ENCODE results near the gene BCAS3.
"Not testable (repeated sequence)": the region's sequence is repeated elsewhere in the genome, so short reads cannot be mapped to it uniquely, and the experiment has no call there.

Gene BCAS3

DNA sequence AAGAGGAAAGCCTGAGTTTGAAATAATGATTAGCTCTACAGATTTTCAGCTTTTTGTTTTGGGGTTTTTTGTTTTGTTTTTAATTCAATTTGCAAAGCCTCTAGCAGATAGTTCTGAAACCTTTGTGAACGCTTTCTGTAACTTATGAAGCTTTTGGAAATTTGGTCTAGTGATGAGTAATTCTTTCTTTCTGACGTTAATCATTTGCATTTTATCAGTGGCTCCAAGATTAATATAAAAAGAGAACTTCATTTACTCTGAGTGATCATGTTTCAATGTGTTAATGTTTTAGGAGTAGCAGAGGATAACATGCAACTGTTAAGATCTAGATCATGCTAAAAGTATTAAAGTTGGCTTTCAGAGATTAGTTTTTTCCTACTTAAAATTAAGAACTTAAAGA lies 561.7 kb downstream of the BCAS3 start:
- DNase-seq = no peak

DNA sequence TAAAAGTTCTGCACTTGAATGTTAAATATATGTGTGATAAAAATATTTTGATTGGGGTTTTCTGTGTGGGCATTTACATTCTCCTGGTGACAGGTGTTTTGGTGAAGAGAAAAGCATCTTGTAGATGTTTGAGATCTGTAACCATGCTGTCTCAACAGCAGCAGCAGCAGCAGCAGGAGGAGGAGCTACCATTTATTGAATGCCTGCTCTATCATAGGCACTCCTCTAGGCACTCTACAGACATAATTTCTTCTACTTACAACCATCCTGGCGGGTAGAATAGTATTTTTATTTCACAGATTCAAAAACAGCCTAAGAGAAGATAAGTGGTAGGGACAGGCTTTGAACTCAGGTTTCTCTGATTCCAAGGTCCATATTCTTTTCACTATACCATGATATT lies 562.3 kb downstream of the BCAS3 start:
- DNase-seq = no peak

DNA sequence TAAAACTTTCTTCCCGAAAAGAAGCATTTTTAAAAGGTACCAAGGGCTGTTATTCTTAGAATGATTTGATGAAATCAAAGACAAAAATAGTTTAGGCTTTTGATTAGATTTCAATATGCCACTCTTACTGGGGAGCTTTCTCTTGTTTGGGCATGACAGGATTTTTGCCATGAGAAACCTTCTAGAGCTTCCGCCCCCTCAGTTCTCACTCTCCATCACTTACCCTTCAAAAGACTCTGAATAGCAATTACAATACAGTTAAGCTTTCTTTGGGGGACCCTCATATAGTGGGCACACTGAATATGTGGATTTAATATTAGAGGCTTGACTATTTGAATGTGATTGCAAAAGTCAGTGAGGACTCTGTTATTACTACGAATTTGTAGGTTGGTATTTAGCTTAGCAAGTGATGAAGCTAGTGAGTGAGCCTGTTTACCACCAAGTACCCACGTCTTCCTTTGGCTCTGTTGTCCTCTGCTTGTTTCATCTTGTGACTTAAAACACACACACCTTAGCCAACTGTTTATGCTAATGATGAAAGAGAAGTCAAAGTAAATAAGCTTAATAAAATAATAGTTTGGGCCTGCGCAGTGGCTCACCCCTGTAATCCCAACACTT lies 563.3 kb downstream of the BCAS3 start:
- no peak for DNase-seq

DNA sequence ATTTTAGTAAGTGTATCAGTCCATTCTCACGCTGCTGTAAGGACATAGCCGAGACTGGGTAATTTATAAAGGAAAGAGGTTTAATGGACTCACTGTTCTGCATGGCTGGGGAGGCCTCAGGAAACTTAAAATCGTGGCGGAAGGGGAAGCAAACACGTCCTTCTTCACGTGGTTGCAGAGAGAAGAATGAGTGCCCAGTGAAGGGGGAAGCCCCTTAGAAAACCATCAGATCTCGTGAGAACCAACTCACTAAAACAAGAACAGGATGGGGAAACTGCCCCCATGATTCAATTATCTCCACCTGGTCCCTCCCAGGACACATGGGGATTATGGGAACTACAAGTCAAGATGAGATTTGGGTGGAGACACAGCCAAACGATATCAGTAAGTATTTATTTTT lies 567.3 kb downstream of the BCAS3 start:
- DNase-seq = not testable (repeated sequence)

DNA sequence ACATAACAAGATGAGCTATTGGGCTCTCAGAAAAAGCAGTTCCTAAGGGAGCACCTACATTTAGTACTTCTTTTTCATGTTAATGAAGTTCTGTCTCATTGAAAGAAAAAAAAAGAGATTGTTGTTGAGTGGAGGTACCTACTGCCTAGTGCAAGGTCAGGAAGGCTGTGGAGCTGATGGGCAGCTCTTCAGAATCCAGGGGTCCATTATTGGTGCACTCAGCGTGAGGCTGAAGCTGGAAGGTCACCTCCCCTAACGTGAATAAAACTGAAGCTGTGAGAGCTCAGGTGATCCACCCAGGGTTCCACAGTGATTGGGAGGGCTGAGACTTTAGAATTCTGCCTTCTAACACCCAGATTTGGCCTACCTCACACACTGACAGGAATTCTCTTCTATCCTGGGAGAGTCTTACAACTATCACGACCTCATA lies 568.1 kb downstream of the BCAS3 start:
- DNase-seq = no peak

DNA sequence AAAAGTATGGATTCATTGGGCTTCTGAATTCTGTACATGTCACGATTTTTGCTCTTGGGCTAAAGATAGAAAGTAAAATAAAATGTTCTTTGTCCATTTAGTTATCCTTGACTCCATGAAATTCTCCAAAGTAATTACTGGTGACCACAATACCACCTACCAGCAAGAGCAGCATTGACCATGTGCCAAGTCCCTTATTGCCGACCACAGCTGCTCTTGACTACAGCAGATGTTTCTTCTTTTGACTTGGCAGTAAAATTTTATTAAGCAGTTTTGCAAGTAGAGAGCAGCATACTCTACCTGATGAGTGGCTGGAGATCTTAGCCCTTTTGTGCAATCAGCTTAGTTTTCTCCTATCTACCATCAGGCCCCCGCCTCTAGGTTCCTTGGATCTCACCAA lies 569.8 kb downstream of the BCAS3 start:
- no peak for DNase-seq

DNA sequence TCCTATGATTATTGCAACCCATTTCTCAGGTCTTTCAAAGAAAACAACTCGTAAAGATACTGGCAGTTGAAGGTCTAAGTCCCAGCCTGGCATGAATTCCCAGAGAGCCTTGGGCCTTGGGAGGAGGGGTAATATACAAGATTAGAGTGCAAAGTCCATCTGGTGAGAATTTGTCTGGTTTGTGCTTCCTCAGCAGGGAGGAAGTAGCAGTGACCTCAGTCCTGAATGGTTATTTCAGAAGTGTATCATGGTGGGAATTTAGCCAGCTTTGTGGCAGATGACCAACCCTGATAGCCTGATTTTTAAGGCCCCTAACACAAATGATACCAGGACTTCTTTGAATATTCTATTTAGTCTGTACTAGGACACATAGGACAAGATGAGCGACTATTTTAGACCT lies 570.7 kb downstream of the BCAS3 start:
- peak; percentile 25 for DNase-seq

DNA sequence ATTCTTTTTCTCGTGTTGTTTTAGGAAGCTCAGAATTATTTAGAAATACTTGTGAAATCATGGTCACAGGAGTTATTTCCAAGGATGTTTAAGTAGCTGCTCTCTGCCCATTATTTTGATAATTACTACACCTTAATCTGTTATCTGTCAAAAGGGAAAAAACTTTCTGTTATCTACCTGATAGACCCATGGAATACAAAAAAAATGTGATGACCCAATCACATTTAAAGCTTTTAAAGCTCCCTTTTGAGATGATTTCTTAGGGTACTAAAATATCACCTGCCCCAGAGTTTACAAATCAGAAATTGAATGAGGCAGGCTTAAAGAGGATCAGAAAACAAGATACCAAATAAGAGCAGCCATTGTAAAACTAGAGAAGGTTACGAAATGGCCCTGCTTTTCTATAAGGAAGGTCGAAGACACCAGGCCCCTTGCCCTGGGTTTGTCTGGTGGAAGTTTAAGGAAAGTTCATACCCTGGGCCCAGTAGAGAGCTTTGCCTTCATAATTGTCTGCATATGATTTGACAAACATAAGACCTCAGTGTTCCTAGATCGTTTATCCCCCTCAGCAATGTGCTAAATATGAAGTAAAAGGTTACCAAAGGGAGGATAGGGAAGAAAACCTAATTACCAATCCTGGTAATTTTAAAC lies 572.1 kb downstream of the BCAS3 start:
- no peak for DNase-seq

DNA sequence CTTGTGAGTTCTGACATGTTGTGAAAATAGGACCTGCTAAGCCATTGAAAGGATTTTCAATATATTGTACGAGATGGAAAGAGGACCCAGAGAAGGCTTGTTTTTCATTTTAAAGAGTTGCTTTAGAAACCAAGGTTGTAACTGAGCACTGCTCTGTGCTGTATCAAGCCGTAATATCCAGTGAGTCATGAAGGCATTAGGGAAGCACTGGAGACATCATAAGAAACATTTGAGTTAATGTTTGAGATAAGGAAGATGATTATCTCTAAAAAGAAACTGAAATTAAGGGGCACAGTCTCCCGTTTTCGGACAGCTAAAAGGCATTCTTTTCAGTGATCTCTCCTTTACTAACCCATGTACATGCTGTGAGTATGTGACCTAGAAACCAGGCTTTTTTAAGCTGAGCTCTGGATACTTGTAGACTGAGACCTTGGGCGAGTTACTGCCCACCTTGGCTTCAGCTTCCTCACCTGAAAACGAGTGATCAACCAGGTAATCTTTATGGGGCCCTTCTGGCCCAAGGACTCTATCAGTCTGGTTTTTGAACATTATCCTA lies 572.8 kb downstream of the BCAS3 start:
- peak; percentile 61 for DNase-seq

DNA sequence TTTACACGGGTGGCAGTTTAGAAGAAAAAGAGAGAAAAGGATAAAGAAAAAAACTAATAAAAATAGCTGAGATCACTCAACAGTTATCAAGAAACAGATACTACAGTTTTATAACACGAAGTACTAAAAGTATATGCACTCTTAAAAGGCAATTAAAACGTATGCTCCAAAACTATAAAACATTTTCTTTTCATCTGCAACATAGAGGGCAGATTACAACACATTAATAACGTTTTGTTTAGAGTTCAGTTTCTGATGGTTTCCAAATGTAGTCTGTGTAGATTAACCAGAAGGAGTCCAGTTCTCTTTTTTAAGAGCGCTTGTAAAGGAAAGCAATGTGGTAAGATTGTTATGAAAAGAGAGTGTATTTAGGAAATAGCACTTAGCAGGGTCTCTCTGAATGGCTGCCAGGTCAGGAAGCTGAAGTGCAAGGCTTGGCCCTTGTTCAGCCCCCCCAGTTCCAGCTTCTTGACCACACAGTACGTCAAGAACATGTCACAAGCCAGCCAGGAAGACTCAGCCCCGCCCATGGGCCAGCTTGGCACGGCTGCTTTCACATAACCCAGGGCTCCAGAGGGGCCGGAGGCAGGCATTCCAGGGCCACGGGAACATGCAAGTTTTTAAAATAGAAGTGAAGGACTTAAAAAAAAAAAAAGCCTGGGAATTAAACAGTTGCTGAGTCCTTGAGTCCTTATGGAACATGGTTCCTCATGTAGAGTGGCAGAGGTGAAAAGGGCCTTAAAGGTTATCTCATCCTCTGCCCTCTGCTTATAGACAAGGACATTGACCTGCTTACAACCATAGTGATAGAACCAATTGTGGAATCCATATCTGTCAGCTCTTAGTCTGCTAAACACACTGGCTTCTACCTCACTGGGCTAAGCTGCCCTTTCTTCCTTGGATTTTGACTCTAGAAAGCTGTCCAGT lies 574.6 kb downstream of the BCAS3 start:
- DNase-seq = peak; percentile 87

DNA sequence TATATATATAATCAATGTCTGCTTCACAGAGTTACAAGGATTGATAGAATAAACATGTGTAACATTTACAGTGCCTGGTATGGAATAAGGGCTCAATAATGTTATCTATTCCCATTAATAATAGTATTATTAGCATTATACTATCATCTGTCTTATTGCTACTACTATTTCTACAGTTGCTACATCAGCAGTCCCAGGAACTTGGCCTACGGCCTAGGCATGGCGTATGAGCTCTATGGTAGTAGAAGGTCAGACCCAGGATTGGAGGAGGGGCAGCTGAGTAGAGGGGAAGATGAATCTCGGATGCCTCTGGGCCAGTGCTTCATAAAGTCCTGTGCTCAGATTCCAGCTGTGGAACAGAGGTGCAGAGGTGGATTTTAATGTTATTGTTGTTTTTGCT lies 575.7 kb downstream of the BCAS3 start:
- DNase-seq = no peak

DNA sequence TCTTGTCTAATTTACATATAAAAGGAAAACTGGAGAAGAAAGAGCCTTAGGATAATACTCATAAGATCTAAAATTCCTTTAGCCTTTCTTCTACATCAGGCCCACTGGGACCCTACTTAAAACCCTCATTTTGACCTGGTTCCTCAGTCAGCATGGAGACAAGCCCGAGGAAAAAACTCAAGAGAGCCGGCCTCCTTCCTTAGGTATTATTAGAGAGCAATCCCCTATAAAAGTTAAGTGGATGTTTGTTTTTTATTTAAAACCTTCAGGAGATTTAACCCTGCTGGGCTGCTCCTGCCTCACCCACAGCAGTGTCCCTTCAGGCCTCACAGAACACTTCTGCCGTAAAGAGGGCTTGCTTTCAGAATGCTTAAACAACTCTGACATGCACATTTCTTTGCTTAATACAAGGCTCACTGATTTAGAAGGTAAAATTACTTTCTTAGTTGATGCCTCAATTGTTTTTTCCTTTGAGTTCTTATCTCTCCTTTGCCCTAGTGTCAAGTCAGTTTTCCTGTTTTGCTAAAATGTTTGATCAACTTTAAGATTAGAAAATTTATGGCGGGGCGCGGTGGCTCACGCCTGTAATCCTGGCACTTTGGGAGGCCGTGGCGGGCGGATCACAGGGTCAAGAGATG lies 576.4 kb downstream of the BCAS3 start:
- DNase-seq = no peak

DNA sequence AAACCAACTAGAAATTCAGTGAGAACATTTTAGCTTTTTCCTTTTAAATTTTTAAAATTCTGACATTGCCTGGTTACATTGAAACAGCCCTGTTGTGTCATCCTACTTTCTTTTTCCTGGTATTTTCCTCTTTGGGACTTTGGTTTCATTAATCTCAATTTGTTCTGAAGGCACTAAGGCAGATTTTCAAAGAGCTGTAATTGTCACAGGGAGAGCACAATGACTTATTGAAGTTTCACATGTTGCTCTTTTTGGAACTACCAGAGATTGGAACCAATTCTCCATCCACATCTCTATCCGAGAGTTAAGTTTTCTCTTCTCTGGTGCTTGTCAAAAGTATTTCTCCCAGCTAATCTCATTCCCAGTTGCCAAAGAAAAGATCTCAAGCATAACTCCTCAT lies 577.3 kb downstream of the BCAS3 start:
- DNase-seq = no peak

DNA sequence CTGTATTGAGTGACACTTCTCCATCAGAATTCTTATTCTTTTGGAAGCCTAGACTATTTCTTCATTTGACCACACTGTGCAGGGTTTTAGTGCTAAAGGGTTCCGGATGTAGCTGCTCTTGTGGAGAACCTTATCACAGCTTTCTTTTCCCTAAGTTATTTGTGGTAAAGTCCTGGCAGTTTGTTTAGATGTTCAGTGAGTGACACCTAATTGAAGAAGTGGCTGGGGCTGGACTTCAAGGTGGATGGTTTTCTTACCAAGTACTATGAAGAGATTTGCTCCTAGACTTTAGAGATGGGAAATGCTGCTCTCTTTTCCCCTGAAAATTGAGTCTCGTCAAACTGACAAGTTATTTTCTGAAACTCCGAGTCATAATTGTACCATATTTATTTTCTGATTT lies 578.0 kb downstream of the BCAS3 start:
- no peak for DNase-seq

DNA sequence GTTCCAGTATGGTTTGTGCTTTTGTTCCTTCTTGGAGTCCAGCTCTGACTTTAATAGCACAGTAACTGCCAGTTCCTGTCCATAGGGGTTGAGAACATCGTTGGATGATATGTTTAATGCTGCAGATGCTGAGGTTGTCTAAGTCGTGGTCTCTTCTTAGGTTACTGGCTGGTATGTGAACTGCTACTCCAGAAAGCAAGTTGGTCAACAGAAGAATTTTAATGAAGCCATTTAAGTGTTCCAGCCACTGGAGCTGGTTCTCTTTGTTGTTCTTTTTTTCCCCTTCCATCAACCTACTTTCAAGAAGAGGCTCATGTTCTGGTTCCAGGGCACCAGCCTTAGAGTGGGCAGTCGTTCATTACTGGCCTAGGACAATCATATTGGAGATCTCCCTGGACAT lies 581.7 kb downstream of the BCAS3 start:
- DNase-seq = no peak

DNA sequence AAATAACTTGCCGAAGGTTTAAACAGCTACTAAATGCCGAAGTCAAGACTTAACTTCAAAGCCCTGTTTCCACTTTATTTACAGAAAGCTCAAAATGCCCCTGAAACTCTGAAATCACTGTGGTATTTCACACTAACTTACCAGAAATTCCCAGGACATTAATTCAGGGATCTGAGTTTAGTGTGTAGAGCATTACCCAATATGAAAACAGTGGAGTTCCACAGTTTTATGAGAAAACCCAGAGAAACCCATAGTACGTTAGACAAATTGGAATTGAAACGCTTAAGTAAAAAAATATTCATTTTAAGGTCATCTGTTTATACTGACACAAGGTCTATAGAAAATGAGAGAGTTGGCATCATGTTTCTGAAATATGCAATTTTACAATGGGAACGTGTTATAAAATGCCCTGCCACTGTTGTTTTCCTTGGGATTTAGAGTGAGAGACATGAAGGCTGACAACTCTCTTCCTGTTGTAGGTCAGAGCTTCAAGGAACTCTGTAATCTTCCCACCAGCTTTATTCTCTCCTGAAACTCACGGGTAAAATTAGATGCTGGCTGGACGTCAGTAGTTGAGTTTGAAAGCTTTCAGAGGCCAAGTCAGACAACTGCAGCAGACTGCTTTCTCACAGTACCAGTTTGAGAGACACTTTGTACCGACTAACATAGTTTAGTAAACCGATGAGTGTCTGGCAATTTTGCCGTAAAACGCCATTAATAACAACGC lies 582.6 kb downstream of the BCAS3 start:
- no peak for DNase-seq

DNA sequence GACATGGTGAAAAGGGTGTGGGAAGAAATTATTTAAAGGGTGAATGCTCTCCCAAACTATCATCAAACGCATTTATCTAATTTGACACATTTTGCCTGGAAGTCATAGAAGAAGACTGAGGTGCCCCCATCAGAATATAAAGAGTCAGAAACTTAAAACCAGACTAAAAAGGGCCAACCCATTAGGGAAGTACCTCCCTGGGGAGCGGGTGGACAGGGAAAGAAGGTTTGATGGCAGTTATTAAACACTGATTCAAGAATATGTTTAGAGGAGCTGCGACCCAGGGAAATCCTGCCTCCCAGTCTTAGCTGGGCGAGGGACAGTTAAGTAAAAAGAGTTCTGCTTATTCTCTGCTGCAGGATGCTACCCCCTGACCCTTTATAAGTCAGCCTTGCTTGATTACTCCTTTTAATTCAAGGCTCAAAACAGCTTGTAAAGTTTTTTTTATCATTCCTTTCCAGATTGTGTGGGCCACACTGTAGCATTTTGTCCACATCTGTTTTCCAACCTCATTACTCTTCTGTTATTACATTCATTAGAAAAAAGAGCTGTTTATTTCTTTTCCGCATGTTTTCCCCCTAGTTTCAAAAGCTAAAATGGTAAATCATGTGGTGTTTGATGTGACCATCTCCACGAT lies 583.5 kb downstream of the BCAS3 start:
- DNase-seq = no peak

DNA sequence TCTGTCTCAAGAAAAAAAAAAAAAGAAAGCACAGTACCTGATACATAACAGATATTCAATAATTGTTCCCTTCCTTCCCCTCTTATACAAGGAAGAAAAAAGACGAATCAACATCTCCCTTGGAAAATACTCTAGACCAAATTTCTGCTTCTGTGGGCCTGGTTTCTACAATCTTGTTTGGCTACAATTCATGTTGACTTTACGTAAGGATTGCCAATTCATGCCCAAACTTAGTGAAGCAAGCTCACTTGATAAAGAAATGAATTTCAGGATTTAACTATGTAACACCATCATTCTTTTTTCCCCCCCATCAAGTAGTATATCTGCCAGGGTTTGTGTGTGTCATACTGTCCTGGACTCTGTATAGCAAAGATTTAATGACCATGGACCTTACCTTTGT lies 587.7 kb downstream of the BCAS3 start:
- DNase-seq = no peak

DNA sequence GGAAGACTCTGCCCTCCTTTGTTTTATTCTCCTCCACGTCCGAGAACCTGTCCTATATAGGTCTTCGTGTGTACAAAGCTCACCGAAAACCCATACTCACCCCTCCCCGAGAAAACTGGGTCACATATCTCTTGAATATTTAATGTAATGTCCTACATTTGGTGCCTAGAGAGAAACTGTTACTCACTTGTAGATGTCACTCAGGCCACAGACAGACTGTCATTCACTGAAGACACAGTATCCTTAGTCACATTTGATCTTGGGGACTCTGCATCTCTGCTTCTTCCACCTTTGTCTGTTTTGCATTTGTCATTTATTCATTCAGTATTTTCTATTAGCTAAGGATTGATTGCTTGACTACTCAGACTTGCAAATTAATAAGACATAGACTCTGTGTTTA lies 590.2 kb downstream of the BCAS3 start:
- no peak for DNase-seq

DNA sequence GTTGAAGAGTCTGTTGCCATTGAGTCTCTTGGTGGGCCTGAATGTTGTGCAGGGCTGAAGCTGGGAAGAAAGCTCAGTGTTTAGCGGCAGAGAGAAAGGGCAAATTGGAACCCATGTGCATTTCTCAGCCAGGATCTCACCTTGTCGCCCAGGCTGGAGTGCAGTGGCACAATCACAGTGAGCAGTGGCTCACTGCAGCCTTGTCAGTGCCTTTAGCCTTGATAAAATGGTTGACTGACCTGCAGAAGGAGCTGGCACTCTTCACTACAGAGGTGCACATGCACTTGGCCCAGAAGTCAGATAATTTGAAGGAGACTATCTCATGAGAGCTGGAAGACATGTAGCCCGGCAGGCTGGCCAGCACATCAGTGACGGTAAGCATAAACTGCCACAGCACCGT lies 597.7 kb downstream of the BCAS3 start:
- no peak for DNase-seq

DNA sequence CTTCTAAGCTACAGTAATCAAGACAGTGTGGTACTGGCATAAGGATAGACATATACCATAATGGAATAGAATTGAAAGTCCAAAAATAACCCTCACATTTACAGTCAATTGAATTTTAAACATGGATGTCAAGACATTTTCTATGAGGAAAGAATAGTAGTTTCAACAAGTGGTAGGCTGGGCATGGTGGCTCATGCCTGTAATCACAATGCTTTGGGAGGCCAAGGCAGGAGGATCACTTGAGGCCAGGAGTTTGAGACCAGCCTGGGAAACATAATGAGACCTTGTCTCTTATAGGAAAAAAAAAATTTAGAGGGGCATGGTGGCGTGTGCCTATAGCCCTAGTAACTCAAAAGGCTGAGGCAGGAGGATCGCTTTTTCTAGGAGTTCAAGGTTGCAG lies 599.2 kb downstream of the BCAS3 start:
- no peak for DNase-seq
